SK-N-MC (cell line): ENCODE measurements around the gene PPP1R3G.

ENCODE experiments used
- EZH2 ChIP-seq: fragments of 200-600 bp; sonication (generic); IDR thresholded peaks from one replicate; pipeline ENCODE4 v1.6.1; 2017; ENCODE audit warnings: antibody characterized with exemption
- POLR2AphosphoS5 ChIP-seq: IDR thresholded peaks from 2 replicates; pipeline ENCODE4 v1.6.1; 2012; ENCODE audit warnings: mild to moderate bottlenecking, low read depth, low read length, borderline replicate concordance

DNA sequence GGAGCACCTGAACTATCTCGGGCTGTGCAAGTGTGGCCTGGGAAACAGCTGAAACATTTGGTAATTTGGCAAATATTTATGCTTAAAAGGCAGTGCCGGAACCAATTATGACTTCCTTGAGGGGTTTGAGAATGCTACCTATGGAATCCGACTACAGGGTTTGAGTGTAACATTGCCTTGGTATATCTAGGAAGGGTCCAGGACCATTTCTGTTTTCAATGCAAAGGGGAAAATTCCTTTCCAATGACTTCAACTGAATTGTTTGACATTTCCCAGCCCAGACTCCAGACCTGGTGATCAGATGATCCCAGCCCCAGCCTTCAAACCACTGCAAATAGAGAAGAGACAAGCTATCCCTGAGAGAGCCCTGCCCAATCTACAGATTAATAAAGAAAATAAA lies 4.6 kb upstream of the PPP1R3G start:
- no peak for TF ChIP-seq POLR2AphosphoS5
- no peak for TF ChIP-seq EZH2
